Right lobe of liver (tissue), 4 donors: ENCODE results near the gene PIGQ.
A peak's percentile ranks its signal among the peaks of the same experiment; 100 is the strongest.

Experiments
- CTCF ChIP-seq, 4 donors: fragments of 200-600 bp in 3 of 4; fragments of 450-650 bp in 1 of 4; IDR thresholded peaks; one replicate each; pipeline versions ENCODE4 v1.5.1 to v1.8.0; 2016 to 2022; ENCODE audit warnings: antibody characterized with exemption in 4 of 4, mild to moderate bottlenecking in 2 of 4
- POLR2A ChIP-seq: fragments of 450-650 bp; IDR thresholded peaks from one replicate; pipeline ENCODE4 v1.6.1; 2017; ENCODE audit warnings: antibody characterized with exemption, mild to moderate bottlenecking
- donor health status: DM: no; HTN: no; CAD: no.
- donor health status: DM: no; HTN: no; CAD: no.
- donor health status: DM: no; HTN: yes; CAD: no.

DNA sequence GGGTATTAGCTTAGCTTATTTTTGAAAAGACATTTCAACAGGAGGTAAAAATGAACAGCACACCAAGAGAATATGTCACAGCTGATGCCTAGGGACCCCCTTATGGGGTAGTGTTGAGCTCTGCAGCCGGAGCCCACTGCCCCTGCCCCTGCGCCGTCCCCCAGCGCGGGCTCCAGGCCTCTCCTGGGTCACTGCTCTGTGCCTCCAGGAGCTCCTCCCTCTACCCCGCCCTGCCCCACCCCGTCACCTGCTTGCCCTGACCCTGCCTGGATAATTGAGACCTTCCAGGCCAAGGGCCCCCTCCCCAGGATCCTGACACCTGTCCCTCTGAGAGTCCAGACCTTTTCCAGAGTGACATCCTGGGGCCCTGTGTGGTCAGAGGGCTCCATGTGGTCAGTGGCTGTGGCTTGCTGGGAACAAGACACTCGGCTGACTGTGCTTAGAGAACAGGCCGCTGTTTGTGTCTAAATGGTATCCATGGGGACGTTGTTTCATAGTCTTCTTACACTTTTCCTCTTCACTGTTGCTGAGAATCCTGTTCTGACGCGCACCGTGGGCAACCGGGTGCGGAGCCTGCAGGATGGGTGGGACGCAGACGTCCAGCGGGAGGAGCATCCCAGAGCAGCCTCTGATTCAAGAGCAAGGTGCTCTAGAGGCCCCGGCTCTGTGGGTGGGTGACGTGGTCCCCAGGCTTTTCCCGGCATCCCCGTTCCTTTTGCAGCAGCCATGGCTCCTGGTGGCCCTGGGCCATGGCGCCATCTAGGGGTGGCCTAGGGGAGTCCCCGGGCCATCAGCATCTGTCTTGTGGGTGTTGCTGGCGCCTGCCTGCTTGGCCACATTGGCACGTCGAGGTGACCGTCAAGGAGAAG is 41.0 kb downstream of the PIGQ start:
- peak; percentile 66 to 85 (median 80) for TF ChIP-seq CTCF (IDR thresholded peaks at IDR 0.05)
- no peak for TF ChIP-seq POLR2A
